ENCODE data around the gene OR51E1.

DNA sequence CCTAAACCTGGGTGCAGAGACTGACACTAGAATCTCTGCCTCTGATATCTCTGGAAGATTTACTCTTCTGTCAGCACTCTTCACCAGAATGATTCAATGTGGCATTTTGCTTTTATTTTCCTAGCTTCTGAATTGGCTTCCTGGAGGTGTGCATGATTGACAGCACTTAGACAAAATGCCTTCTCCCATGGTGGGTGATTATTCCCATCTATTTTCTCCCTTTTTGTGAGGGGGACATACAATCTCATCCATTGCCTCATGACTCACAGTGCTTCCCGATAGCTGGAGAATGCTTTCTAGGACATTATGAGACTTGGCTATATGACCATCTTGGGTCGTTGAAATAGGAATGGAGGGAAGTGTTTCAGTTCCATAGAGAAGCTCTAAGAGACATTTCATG, 31.8 kb upstream of the OR51E1 start:
- TF ChIP-seq CREB1 (IDR thresholded peaks at IDR 0.05; ENCODE audit: low read depth) (no peak), CHD4 (IDR thresholded peaks at IDR 0.05) (no peak), HDGF (IDR thresholded peaks at IDR 0.05) (no peak), EZH2 (IDR thresholded peaks at IDR 0.05; ENCODE audit: borderline replicate concordance, control insufficient read depth, low read depth, low read length) (no peak), ZNF274 (IDR thresholded peaks at IDR 0.05; ENCODE audit: insufficient read depth, insufficient read length) (no peak), HCFC1 (IDR thresholded peaks at IDR 0.05; ENCODE audit: low read length) (no peak), MTA2 (IDR thresholded peaks at IDR 0.05; ENCODE audit: low read depth) (no peak)
- TF ChIP-seq, protein P1, sequence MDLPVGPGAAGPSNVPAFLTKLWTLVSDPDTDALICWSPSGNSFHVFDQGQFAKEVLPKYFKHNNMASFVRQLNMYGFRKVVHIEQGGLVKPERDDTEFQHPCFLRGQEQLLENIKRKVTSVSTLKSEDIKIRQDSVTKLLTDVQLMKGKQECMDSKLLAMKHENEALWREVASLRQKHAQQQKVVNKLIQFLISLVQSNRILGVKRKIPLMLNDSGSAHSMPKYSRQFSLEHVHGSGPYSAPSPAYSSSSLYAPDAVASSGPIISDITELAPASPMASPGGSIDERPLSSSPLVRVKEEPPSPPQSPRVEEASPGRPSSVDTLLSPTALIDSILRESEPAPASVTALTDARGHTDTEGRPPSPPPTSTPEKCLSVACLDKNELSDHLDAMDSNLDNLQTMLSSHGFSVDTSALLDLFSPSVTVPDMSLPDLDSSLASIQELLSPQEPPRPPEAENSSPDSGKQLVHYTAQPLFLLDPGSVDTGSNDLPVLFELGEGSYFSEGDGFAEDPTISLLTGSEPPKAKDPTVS (IDR thresholded peaks at IDR 0.05; ENCODE audit: low read depth, low read length) = no peak
- TF ChIP-seq, protein P2, sequence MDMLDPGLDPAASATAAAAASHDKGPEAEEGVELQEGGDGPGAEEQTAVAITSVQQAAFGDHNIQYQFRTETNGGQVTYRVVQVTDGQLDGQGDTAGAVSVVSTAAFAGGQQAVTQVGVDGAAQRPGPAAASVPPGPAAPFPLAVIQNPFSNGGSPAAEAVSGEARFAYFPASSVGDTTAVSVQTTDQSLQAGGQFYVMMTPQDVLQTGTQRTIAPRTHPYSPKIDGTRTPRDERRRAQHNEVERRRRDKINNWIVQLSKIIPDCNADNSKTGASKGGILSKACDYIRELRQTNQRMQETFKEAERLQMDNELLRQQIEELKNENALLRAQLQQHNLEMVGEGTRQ (IDR thresholded peaks at IDR 0.05; ENCODE audit: borderline replicate concordance, low read depth, low read length) = no peak
- TF ChIP-seq, protein P3, sequence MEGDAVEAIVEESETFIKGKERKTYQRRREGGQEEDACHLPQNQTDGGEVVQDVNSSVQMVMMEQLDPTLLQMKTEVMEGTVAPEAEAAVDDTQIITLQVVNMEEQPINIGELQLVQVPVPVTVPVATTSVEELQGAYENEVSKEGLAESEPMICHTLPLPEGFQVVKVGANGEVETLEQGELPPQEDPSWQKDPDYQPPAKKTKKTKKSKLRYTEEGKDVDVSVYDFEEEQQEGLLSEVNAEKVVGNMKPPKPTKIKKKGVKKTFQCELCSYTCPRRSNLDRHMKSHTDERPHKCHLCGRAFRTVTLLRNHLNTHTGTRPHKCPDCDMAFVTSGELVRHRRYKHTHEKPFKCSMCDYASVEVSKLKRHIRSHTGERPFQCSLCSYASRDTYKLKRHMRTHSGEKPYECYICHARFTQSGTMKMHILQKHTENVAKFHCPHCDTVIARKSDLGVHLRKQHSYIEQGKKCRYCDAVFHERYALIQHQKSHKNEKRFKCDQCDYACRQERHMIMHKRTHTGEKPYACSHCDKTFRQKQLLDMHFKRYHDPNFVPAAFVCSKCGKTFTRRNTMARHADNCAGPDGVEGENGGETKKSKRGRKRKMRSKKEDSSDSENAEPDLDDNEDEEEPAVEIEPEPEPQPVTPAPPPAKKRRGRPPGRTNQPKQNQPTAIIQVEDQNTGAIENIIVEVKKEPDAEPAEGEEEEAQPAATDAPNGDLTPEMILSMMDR (IDR thresholded peaks at IDR 0.05 in 2 of 3, conservative IDR thresholded peaks at IDR 0.05 in 1 of 3; ENCODE audit: control insufficient read depth in 2 of 3, extremely low read depth in 1 of 3, insufficient read depth in 1 of 3, low read depth in 3 of 3, low read length in 3 of 3) = no peak
